ENCODE data around the gene DGKK.

GRCh38 chrX:50442426-50443116 is 28.1 kb downstream of the DGKK start:
- TF ChIP-seq CTCF (IDR thresholded peaks at IDR 0.05) (no peak), EP300 (IDR thresholded peaks at IDR 0.05) (no peak), POLR2A (IDR thresholded peaks at IDR 0.05) (no peak)
